Lung (tissue), 12 donors: ENCODE measurements around the gene WNK2. TPM values are rescaled to one million over a fixed set of nuclear protein-coding genes. Genes with fewer than 3 reads are reported as not detected.
A peak's percentile ranks its signal among the peaks of the same experiment; 100 is the strongest.

Experiments used
- ATAC-seq: fragments of 200-7000 bp; cut with Tn5 transposase; one replicate; pipeline ENCODE4 v1.9.1; 2020; ENCODE audit warnings: moderate number of reproducible peaks; ENCODE audit not compliant: insufficient read depth, low FRiP score
- DNase-seq, 3 donors: peaks; one replicate each; pipeline ENCODE4 v3.0.0-alpha.2; 2013 to 2017
- H3K27ac ChIP-seq, 2 donors: one replicate each; pipeline ENCODE4 v1.5.1; 2013; ENCODE audit warnings: mild to moderate bottlenecking in 2 of 2, moderate library complexity in 2 of 2, control low read depth in 1 of 2, inconsistent platforms in 1 of 2, low read depth in 1 of 2, low read length in 1 of 2
- H3K27me3 ChIP-seq, 3 donors: one replicate each; pipeline ENCODE4 v1.5.1; 2013; ENCODE audit warnings: low read length in 2 of 3; ENCODE audit not compliant: control insufficient read depth in 3 of 3, insufficient read depth in 3 of 3
- H3K36me3 ChIP-seq, 4 donors: one replicate each; pipeline ENCODE4 v1.5.1; 2013; ENCODE audit warnings: low read length in 4 of 4, mild to moderate bottlenecking in 1 of 4, moderate library complexity in 1 of 4; ENCODE audit not compliant: control insufficient read depth in 4 of 4, insufficient read depth in 4 of 4
- H3K4me1 ChIP-seq, 5 donors: one replicate each; pipeline ENCODE4 v1.5.1; 2013; ENCODE audit warnings: low read length in 5 of 5, mild to moderate bottlenecking in 2 of 5, moderate library complexity in 1 of 5; ENCODE audit not compliant: control insufficient read depth in 5 of 5, insufficient read depth in 5 of 5
- H3K4me3 ChIP-seq: one replicate; pipeline ENCODE4 v1.5.1; 2013; ENCODE audit warnings: mild to moderate bottlenecking, control low read depth, moderate library complexity
- H3K9ac ChIP-seq, 2 donors: one replicate each; pipeline ENCODE4 v1.5.1; 2013; ENCODE audit warnings: low read length in 2 of 2, control low read depth in 1 of 2; ENCODE audit not compliant: insufficient read depth in 1 of 2
- H3K9me3 ChIP-seq, 4 donors: one replicate each; pipeline ENCODE4 v1.5.1; 2013; ENCODE audit warnings: low read length in 3 of 4, mild to moderate bottlenecking in 1 of 4, moderate library complexity in 1 of 4; ENCODE audit not compliant: control insufficient read depth in 4 of 4, insufficient read depth in 3 of 4
- WGBS, 2 donors: extraction: QIAGEN DNeasy Blood & Tissue Kit; methylation state at CpG; one replicate each; pipeline ENCODE4 v1.1.7; 2013; 5-methylcytosine and 5-hydroxymethylcytosine counted together
- polyA plus RNA-seq, 2 donors: library from polyadenylated mRNA; stranded (reverse); fragments of 200-250 nt; gene quantifications; one replicate each; pipeline ENCODE4 v1.2.1, GENCODE V29; 2013
- total RNA-seq, 2 donors: library from RNA; depleted of rRNA in 1 of 2; stranded (reverse); fragments of >200 nt in 1 of 2; gene quantifications; one replicate each; pipeline ENCODE4 v1.2.1, GENCODE V29; 2014 to 2021
- TF ChIP-seq, protein P1 (sequence below): IDR thresholded peaks from 2 replicates; pipeline ENCODE4 v1.5.1; 2012; ENCODE audit warnings: mild to moderate bottlenecking; ENCODE audit errors: control extremely low read depth, extremely low read depth
- donor health status: control.
- donor health status: control.
- donor health status: Bipolar disorder and iron deficiency.
- donor health status: healthy.
- donor health status: DM: yes; HTN: yes; CAD: no.

WNK2 gene
- total and polyA plus RNA-seq, 4 donors = 1.00 to 8.5 (median 2.9) TPM

GRCh38 chr9:93203718-93204469 is 20.0 kb downstream of the WNK2 start:
- ATAC-seq (no peak), DNase-seq (no peak)
- WGBS, 2 donors = 89 to 92% methylated on average over 15 of the region's 15 CpGs
- H3K4me3 ChIP-seq = no peak overlapping the region
- H3K27ac ChIP-seq = peak overlapping the region in 1 of 2 donors; percentile 48
- H3K9ac ChIP-seq = no peak overlapping the region
- H3K27me3 ChIP-seq = no peaks in the 10 kb centered on the region
- no peaks in the 10 kb centered on the region for H3K36me3 ChIP-seq
- H3K9me3 ChIP-seq = peaks cover 0 to 3% (median 0%) of the 10 kb centered on the region in 4 donors
- TF ChIP-seq, protein P1, sequence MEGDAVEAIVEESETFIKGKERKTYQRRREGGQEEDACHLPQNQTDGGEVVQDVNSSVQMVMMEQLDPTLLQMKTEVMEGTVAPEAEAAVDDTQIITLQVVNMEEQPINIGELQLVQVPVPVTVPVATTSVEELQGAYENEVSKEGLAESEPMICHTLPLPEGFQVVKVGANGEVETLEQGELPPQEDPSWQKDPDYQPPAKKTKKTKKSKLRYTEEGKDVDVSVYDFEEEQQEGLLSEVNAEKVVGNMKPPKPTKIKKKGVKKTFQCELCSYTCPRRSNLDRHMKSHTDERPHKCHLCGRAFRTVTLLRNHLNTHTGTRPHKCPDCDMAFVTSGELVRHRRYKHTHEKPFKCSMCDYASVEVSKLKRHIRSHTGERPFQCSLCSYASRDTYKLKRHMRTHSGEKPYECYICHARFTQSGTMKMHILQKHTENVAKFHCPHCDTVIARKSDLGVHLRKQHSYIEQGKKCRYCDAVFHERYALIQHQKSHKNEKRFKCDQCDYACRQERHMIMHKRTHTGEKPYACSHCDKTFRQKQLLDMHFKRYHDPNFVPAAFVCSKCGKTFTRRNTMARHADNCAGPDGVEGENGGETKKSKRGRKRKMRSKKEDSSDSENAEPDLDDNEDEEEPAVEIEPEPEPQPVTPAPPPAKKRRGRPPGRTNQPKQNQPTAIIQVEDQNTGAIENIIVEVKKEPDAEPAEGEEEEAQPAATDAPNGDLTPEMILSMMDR = no peak
- H3K4me1 ChIP-seq = peaks cover 2 to 49% (median 18%) of the 10 kb centered on the region in 5 donors

GRCh38 chr9:93204470-93205043 is 20.6 kb downstream of the WNK2 start:
- Histone ChIP-seq H3K4me3 (no peak overlapping the region), H3K36me3 (no peaks in the 10 kb centered on the region), H3K9ac (no peak overlapping the region), H3K27me3 (no peaks in the 10 kb centered on the region), H3K9me3 (peaks cover 0 to 3% (median 0%) of the 10 kb centered on the region in 4 donors), H3K27ac (peak overlapping the region in 1 of 2 donors; percentile 46), H3K4me1 (peaks cover 2 to 49% (median 18%) of the 10 kb centered on the region in 5 donors)
- DNase-seq (no peak), ATAC-seq (no peak)
- TF ChIP-seq, protein P1 = no peak
- 81 to 83% methylated on average over 4 of the region's 4 CpGs for WGBS, 2 donors

DNA sequence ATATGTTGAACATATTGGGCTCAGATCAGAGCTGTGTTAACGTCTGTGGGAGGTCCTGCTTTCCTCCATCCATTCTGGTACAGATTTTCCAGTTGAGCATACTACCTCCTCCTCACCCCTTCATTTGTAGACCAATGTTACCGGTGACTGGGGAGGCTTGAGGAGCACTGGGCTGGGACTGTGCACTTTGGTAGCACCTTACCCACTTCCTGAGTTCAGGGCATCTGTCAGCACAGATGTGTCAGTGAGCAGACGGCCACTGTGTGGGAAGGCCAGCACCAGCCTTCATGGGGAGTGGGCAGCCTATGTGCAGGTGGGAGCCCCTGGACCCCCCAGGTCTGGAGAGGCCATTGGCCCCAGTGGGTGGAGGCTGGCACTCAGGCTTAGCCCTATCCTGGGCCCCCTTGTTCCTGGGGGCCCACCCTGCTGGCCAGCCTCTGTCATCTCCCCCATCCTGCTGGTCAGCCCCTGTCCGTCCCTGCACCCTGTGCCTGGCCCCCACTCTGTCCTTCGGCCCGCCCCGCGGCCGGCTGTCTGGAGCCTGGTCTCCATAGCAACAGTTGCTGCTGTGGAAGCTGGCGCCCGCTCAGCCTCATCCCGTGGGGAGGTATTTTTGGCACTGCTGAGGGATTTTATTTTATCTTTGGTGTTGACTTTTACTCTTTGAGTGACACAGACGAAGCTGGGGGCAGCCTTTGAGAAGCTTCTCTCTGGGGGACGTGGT is 21.3 kb downstream of the WNK2 start:
- ATAC-seq (no peak), DNase-seq (peak; percentile 80 to 84 (median 84))
- Histone ChIP-seq H3K27me3 (no peaks in the 10 kb centered on the region), H3K4me1 (peaks cover 2 to 49% (median 18%) of the 10 kb centered on the region in 5 donors), H3K9ac (peak overlapping the region in 1 of 2 donors; percentile 5), H3K4me3 (no peak overlapping the region), H3K27ac (peak overlapping the region in 1 of 2 donors; percentile 55), H3K36me3 (no peaks in the 10 kb centered on the region), H3K9me3 (peaks cover 0 to 3% (median 0%) of the 10 kb centered on the region in 4 donors)
- whole genome bisulfite sequencing, 2 donors = 50 to 53% methylated on average over 14 of the region's 14 CpGs
- TF ChIP-seq, protein P1 = no peak
